Measurements from ENCODE around the gene FCRLB.
"Not testable (repeated sequence)": the region's sequence is repeated elsewhere in the genome, so short reads cannot be mapped to it uniquely, and the experiment has no call there.

FCRLB gene

DNA sequence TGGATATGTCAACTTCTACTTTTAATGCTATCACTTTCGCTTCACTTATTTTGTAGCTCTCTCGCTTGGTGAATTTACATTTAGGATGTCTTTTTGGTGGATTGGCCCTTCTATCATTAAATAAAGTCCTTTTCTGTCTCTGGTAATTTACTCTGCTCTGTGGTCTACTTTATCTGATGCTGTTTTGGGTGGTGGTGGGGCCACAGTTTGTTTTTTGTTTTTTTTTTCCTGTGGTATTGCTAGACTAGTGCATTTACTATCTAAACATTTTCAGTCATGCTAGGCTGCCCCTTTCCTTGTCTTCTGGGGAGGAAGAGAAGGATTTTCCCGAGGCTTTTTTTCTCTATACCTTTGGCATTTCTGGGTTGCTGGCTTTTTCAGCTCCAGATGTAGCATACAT is 32.4 kb upstream of the FCRLB start:
- no peak overlapping the region for H3K4me3 ChIP-seq (ENCODE audit: low read depth, low read length)
- TF ChIP-seq, protein P1, sequence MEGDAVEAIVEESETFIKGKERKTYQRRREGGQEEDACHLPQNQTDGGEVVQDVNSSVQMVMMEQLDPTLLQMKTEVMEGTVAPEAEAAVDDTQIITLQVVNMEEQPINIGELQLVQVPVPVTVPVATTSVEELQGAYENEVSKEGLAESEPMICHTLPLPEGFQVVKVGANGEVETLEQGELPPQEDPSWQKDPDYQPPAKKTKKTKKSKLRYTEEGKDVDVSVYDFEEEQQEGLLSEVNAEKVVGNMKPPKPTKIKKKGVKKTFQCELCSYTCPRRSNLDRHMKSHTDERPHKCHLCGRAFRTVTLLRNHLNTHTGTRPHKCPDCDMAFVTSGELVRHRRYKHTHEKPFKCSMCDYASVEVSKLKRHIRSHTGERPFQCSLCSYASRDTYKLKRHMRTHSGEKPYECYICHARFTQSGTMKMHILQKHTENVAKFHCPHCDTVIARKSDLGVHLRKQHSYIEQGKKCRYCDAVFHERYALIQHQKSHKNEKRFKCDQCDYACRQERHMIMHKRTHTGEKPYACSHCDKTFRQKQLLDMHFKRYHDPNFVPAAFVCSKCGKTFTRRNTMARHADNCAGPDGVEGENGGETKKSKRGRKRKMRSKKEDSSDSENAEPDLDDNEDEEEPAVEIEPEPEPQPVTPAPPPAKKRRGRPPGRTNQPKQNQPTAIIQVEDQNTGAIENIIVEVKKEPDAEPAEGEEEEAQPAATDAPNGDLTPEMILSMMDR (IDR thresholded peaks at IDR 0.05; ENCODE audit: low read depth, low read length) = no peak

DNA sequence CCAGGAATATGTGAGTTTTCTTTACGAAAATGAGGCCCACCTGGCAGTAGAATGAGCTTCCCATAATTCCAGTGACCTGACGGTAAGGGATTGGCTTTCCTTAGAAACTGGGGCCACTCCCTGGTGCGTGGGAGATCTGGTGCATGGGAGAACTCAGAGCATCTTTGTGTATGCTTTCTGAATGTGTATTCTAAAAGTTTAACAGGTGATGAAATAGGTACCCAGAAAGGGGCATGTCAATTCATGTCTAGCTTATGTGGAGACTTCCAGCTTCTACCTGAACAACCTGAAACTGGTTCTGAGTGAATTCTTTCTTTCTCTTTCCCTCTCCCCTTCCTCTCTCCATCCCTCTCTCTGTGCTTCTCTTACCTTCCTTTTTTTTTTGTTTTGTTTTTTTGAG is 29.5 kb upstream of the FCRLB start:
- H3K4me3 ChIP-seq (ENCODE audit: low read depth, low read length) = no peak overlapping the region
- TF ChIP-seq, protein P1 (IDR thresholded peaks at IDR 0.05; ENCODE audit: low read depth, low read length) = no peak

DNA sequence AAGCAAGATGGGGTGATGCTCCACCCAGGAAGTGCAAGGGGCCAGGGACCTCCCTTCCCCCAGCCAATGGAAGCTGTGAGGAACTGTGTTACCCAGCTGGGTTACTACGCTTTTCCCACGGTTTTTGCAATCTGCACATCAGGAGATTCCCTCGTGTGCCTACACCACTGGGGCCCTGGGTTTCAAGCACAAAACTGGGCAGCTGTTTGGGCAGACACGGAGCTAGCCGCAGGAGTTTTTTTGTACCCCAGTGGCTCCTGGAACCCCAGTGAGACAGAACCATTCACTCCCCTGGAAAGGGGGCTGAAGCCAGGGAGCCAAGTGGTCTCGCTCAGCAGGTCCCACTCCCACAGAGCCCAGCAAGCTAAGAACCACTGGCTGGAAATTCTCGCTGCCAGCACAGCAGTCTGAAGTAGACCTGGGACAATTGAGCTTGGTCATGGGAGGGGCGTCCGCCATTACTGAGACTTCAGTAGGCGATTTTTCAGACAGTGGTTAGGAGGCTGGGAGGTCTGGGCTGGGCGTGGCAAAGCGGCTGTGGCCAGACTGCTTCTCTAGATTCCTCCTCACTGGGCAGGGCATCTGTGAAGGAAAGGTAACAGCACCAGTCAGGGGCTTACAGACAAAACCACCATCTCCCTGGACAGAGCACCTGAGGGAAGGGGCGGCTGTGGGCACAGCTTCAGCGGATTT is 28.2 kb upstream of the FCRLB start:
- not testable (repeated sequence) for H3K4me3 ChIP-seq (ENCODE audit: low read depth, low read length)

DNA sequence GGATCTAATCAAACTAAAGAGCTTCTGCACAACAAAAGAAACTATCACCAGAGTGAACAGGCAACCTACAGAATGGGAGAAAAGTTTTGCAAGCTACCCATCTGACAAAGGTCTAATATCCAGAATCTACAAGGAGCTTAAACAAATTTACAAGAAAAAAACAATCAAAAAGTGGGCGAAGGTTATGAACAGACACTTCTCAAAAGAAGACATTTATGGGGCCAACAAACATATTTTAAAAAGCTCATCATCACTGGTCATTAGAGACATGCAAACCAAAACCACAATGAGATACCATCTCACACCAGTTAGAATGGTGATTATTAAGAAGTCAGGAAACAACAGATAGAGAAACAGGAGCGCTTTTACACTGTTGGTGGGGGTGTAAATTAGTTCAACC is 23.0 kb upstream of the FCRLB start:
- not testable (repeated sequence) for H3K4me3 ChIP-seq (ENCODE audit: low read depth, low read length)

DNA sequence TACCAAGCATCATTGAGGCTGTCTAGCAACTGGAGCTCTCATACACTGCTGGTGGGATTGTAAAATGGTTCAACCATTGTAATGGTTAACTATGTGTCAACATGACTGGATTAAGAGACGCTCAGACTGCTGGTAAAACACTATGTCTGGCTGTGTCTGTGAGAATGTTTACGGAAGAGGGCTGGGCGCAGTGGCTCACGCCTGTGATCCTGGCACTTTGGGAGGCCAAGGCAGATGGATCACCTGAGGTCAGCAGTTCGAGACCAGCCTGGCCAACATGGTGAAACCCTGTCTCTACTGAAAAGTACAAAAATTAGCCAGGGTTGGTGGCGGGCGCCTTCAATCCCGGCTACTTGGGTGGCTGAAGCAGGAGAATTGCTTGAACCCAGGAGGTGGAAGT is 19.1 kb upstream of the FCRLB start:
- no peak overlapping the region for H3K4me3 ChIP-seq (ENCODE audit: low read depth, low read length)
- TF ChIP-seq, protein P1 (IDR thresholded peaks at IDR 0.05; ENCODE audit: low read depth, low read length) = no peak

DNA sequence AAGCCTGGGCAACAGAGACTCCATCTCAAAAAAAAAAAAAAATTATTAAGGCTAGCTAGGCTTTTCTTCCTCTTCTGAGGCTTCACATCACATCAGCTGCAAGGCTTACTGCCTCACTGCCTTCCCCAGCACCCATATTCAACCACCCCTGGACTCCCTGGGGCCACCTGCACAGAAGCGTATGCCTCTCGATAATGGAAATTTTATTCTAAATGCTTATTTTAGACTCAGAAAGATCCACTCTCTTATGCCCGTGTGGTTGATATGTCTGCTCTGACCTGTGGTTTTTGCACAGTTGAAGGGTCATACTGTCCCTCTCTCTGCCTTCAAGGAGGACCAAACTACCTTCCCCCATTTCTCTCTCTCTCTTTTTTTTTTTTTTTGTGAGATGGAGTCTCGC is 15.8 kb upstream of the FCRLB start:
- H3K4me3 ChIP-seq (ENCODE audit: low read depth, low read length) = no peak overlapping the region
- TF ChIP-seq, protein P1 (IDR thresholded peaks at IDR 0.05; ENCODE audit: low read depth, low read length) = no peak

DNA sequence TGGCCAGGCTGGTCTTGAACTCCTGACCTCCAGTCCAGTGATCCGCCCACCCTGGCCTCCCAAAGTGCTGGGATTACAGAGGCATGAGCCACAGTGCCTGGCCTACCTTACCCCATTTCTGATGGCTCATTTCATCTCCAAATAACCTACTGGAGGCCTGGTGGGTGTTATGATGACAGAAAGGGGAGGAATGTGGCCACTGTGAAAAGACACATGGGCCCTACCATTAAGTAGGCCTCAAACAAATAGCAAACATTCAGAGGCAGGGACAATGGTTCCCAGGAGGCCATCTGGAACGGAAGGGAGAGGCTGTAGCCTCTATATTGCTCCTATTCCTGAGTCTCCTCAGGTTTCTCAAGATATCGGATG is 15.2 kb upstream of the FCRLB start:
- TF ChIP-seq, protein P1 (IDR thresholded peaks at IDR 0.05; ENCODE audit: low read depth, low read length) = no peak
- H3K4me3 ChIP-seq (ENCODE audit: low read depth, low read length) = no peak overlapping the region

DNA sequence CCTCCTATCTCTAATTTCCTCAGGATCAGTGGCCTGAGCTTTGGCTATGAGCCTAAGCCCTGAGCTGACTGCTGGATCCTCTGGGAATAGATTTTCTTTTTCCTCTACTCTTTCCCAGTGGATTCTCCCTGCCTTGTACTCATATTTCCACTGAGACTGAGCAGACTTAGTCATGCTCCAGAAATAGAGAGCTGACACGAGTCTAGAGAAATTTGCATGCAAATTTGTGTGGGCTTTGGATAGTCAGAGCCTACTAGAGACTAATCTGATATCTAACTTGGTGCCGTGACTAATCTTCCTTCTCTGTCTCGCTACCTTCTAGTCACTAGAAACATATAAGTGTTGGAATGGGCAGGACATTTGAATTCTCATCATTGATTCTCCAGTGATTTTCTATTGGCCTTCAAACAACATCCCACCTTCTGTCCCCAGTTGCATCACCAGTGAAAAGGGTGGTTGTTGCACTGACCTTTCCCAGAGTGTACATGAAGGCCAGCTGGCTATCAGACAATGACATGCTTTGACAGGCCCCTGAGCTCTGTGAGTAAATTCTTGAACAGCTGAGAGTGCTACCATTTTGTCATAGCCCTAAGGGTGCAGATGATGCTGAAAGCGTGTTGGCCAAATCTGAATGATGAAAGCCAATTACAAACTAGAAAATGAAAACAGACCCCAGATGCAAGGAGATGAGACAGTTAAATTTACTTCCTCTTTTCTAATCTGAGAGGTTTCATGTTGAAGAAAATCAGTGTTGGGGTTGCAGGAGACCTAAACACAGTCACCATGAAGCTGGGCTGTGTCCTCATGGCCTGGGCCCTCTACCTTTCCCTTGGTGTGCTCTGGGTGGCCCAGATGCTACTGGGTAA is 14.6 kb upstream of the FCRLB start, which contains the start of gene FCRLA:
Gene FCRLA, plus strand, starts transcription at position 748 of the 866 bp plus-strand sequence. Its CDS starts 36 bp downstream, at position 784.
- no peak within 1 kb of the TSS for H3K4me3 ChIP-seq (ENCODE audit: low read depth, low read length)
- TF ChIP-seq, protein P1 (IDR thresholded peaks at IDR 0.05; ENCODE audit: low read depth, low read length) = no peak
